Rectal smooth muscle tissue (tissue), 1 donor: ENCODE measurements around the gene OPCML.

ENCODE experiments used
- H3K27ac ChIP-seq: one replicate; pipeline ENCODE4 v1.7.0; 2013; ENCODE audit warnings: low read depth, low read length, inconsistent platforms
- H3K27me3 ChIP-seq: one replicate; pipeline ENCODE4 v1.7.0; 2013; ENCODE audit warnings: low read length; ENCODE audit not compliant: control insufficient read depth, insufficient read depth
- H3K36me3 ChIP-seq: one replicate; pipeline ENCODE4 v1.7.0; 2013; ENCODE audit warnings: low read length; ENCODE audit not compliant: control insufficient read depth, insufficient read depth
- H3K4me1 ChIP-seq: one replicate; pipeline ENCODE4 v1.7.0; 2013; ENCODE audit warnings: low read length; ENCODE audit not compliant: control insufficient read depth, insufficient read depth
- H3K4me3 ChIP-seq: one replicate; pipeline ENCODE4 v1.7.0; 2013; ENCODE audit warnings: low read length
- H3K9ac ChIP-seq: one replicate; pipeline ENCODE4 v1.7.0; 2013; ENCODE audit warnings: low read length

OPCML gene

GRCh38 chr11:132499661-132500060 is 1032.6 kb downstream of the OPCML start:
- Histone ChIP-seq H3K27me3 (no peaks in the 10 kb centered on the region), H3K4me3 (no peak overlapping the region), H3K4me1 (no peaks in the 10 kb centered on the region), H3K27ac (no peak overlapping the region), H3K9ac (no peak overlapping the region), H3K36me3 (no peaks in the 10 kb centered on the region)

DNA sequence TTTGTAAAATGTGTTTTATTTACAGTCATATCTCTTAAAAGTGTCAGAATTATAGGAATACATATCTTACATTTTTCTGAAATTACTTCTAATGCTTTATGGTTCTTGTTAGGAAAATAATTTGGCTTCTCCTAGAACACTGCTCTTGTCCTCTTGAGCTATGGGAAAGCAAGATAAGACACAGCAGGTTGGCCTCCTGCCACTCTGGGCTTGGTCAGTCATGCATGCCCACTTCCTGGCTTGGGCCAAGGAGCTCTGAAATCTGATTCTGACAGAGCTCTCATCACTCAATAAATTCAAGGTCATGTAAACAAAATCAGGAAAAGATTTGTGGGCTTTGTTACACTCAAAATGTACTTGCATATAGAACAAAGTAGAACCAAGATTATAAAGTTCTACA is 1036.0 kb downstream of the OPCML start:
- H3K36me3 ChIP-seq: no peaks in the 10 kb centered on the region
- H3K9ac ChIP-seq: no peak overlapping the region
- H3K27ac ChIP-seq: no peak overlapping the region
- no peaks in the 10 kb centered on the region for H3K27me3 ChIP-seq
- no peak overlapping the region for H3K4me3 ChIP-seq
- H3K4me1 ChIP-seq: no peaks in the 10 kb centered on the region

DNA sequence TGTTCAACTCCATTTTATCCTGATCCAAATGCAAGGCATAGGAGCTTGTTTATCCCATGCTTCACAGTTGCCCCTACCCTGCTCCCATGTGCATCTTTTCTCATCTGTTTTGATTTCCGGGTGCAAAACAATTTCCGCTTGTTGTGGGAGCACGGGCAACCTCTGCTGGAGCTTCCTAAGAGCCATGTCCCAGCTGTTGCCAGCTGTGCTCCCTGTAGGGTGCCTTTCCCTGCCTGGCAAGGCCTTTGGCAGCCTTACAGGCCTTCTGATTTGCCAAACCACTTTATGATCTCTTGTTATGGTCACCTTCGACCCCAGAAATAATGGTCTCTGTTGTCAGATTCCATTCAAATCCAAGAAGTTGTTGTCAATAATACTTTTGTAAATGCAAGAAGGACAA is 1038.5 kb downstream of the OPCML start:
- H3K36me3 ChIP-seq: no peaks in the 10 kb centered on the region
- no peaks in the 10 kb centered on the region for H3K27me3 ChIP-seq
- H3K9ac ChIP-seq: no peak overlapping the region
- no peak overlapping the region for H3K27ac ChIP-seq
- H3K4me1 ChIP-seq: no peaks in the 10 kb centered on the region
- no peak overlapping the region for H3K4me3 ChIP-seq

GRCh38 chr11:132490978-132491377 is 1041.3 kb downstream of the OPCML start:
- Histone ChIP-seq H3K27ac (no peak overlapping the region), H3K4me3 (no peak overlapping the region), H3K27me3 (no peaks in the 10 kb centered on the region), H3K36me3 (no peaks in the 10 kb centered on the region), H3K4me1 (no peaks in the 10 kb centered on the region), H3K9ac (no peak overlapping the region)

GRCh38 chr11:132486060-132486459 is 1046.2 kb downstream of the OPCML start:
- Histone ChIP-seq H3K9ac (no peak overlapping the region), H3K36me3 (no peaks in the 10 kb centered on the region), H3K27ac (no peak overlapping the region), H3K4me3 (no peak overlapping the region), H3K4me1 (no peaks in the 10 kb centered on the region), H3K27me3 (no peaks in the 10 kb centered on the region)

DNA sequence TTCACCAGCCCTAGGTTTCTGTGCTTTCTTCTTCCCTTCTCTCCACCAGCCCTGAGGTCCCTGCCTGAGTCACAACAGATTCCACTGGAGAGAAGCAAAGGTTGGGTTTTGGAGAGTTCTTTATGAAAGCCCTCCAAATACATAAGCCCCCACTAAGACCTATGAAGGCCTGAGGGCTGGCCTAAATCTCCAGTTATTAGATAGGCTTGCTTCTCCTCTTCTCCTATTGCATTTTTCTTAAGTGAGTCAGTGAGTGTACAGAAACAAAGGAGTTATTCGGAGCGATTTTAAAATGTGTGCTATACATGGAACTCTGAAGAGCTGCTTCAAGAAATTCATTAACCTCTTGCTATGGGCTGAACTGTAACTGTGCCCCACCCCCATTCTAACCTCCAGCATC is 1057.3 kb downstream of the OPCML start:
- Histone ChIP-seq H3K4me1 (peaks cover 5% of the 10 kb centered on the region), H3K4me3 (no peak overlapping the region), H3K27me3 (no peaks in the 10 kb centered on the region)

DNA sequence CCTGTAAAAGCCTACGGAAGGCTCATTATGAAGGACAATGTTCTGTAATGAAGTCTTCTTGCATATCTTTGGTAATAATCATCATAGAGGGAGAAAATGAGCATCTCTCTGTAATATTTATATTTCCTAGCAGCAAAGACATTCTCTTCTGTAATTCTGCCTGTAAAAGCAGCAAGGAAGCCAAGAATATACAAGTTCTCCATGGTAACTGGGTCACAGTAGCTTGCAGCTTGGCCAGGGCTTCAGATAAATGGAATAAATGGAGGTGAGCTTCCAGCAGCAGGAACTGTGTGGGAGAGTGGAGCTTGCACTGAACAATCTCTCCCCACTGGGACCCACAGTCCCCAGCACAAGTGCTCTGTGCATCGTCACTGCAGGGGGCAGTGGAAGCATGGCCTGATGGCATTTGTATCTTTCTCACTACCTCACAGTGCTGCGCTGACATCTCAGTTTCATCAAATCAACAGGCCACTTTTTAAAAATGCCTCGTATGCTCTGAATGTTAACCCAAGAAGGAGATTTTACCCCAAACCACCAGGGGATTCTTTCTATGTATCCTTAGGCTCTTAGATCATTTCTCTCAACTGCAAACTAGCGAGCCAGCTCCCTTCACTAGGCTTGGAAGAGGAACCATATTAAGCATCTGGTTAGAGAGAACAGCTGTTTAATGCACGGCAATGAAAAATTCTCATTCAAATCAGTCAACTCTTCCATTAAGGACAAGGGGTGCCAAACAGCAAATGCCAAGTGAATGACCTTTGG is 1059.7 kb downstream of the OPCML start:
- Histone ChIP-seq H3K4me1 (peaks cover 5% of the 10 kb centered on the region), H3K27me3 (no peaks in the 10 kb centered on the region), H3K36me3 (no peaks in the 10 kb centered on the region), H3K9ac (no peak overlapping the region), H3K4me3 (no peak overlapping the region), H3K27ac (peak overlapping the region; percentile 10)

More for the DNA sequence above, 1057.3 kb downstream of the OPCML start:
- no peaks in the 10 kb centered on the region for H3K36me3 ChIP-seq
- H3K27ac ChIP-seq: no peak overlapping the region
- H3K9ac ChIP-seq: no peak overlapping the region

DNA sequence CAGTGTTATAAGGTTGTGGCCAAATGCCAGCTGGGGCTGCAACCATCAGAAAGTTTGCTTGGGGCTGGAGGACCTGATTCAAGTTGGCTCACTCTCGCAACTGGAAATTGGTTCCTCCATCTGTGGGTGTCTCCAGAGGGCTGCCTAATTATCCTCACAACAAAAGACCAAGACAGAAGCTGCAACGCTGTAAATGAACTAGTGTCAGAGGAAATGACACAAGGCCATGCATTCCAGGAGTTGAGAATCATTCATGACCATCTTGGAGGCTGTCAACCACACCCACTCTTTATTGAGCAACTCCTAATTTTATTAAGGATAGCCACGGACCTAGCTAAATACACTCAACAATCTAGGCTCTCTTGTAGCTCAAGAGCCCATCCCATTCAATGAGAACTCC is 1060.8 kb downstream of the OPCML start:
- H3K9ac ChIP-seq: no peak overlapping the region
- H3K4me1 ChIP-seq: peaks cover 5% of the 10 kb centered on the region
- H3K27ac ChIP-seq: no peak overlapping the region
- no peak overlapping the region for H3K4me3 ChIP-seq
- H3K27me3 ChIP-seq: no peaks in the 10 kb centered on the region
- H3K36me3 ChIP-seq: no peaks in the 10 kb centered on the region

- H3K4me3 ChIP-seq: no peak overlapping the region
- no peaks in the 10 kb centered on the region for H3K36me3 ChIP-seq
Observed at GRCh38 chr11:132466983-132467382, 1065.3 kb downstream of the OPCML start.

DNA sequence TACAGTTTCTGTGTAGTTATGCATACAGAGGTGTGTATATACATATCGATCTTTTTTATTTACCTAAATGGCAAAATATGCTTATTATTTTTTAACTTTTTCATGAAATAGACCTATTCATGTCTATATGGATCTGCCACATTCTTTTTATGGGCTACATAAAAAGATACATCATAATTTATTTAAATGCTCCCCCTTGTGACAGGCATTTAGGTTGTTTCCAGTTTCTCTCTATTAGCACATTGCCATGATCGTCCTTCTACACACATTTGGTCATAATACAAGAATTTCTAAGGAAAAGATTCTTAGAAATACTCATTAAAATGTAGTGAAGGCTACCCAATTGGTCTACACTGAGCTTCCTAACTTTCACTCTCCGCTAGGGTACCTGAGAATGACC is 1067.4 kb downstream of the OPCML start:
- Histone ChIP-seq H3K4me1 (no peaks in the 10 kb centered on the region), H3K36me3 (no peaks in the 10 kb centered on the region), H3K27me3 (no peaks in the 10 kb centered on the region)

More at GRCh38 chr11:132466983-132467382, 1065.3 kb downstream of the OPCML start:
- Histone ChIP-seq H3K27ac (no peak overlapping the region), H3K4me1 (peaks cover under 1% of the 10 kb centered on the region), H3K9ac (no peak overlapping the region), H3K27me3 (no peaks in the 10 kb centered on the region)

GRCh38 chr11:132464003-132464342 is 1068.3 kb downstream of the OPCML start:
- H3K4me1 ChIP-seq: no peaks in the 10 kb centered on the region
- no peak overlapping the region for H3K4me3 ChIP-seq
- no peaks in the 10 kb centered on the region for H3K27me3 ChIP-seq
- H3K27ac ChIP-seq: no peak overlapping the region
- no peaks in the 10 kb centered on the region for H3K36me3 ChIP-seq
- H3K9ac ChIP-seq: no peak overlapping the region

More for the DNA sequence above, 1067.4 kb downstream of the OPCML start:
- no peak overlapping the region for H3K27ac ChIP-seq
- H3K9ac ChIP-seq: no peak overlapping the region
- no peak overlapping the region for H3K4me3 ChIP-seq

- Histone ChIP-seq H3K4me3 (no peak overlapping the region), H3K27ac (no peak overlapping the region), H3K4me1 (no peaks in the 10 kb centered on the region), H3K27me3 (no peaks in the 10 kb centered on the region), H3K36me3 (no peaks in the 10 kb centered on the region), H3K9ac (no peak overlapping the region)
Observed at GRCh38 chr11:132463295-132464002, 1068.9 kb downstream of the OPCML start.

DNA sequence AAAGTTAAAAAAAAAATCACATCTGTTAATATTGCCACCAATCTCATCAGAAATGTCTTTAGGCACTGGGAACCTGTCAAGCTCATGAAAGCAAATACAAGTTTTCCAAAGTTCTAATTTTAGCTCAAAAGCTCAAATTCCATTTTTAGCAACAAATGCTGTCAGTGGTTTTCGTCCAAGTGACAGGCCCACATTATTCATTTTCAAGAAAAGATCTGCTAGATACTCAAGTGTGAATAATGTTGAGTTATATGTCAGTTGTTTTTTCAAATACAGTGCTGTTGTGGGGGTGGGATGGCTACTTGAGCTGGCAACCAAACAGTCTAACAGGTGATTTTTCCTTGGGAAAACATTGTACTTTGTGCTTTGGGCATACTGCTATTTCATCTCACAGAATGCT is 1072.6 kb downstream of the OPCML start:
- Histone ChIP-seq H3K27ac (no peak overlapping the region), H3K36me3 (no peaks in the 10 kb centered on the region), H3K4me3 (no peak overlapping the region), H3K4me1 (no peaks in the 10 kb centered on the region), H3K27me3 (no peaks in the 10 kb centered on the region), H3K9ac (no peak overlapping the region)
